NCI-H1048 (cell line): ENCODE results near the gene FOXP1.

Experiments
- DNase-seq: peaks from one replicate; lab custom pipeline; 2025; lab: John Stamatoyannopoulos, UW

FOXP1 gene

GRCh38 chr3:71238355-71238757 is 345.2 kb downstream of the FOXP1 start:
- DNase-seq = no peak

- no peak for DNase-seq
Measured at GRCh38 chr3:71237672-71238071, 345.9 kb downstream of the FOXP1 start.

- DNase-seq = no peak
Measured at GRCh38 chr3:71235846-71236245, 347.7 kb downstream of the FOXP1 start.

GRCh38 chr3:71232895-71233294 is 350.6 kb downstream of the FOXP1 start:
- no peak for DNase-seq

GRCh38 chr3:71232175-71232679 is 351.3 kb downstream of the FOXP1 start:
- DNase-seq = no peak

- no peak for DNase-seq
Measured at GRCh38 chr3:71231680-71232079, 351.8 kb downstream of the FOXP1 start.

- no peak for DNase-seq
Measured at GRCh38 chr3:71229905-71230657, 353.4 kb downstream of the FOXP1 start.

- DNase-seq = no peak
Measured at GRCh38 chr3:71228156-71228866, 355.2 kb downstream of the FOXP1 start.

- DNase-seq = no peak
Measured at GRCh38 chr3:71227270-71227661, 356.3 kb downstream of the FOXP1 start.

- DNase-seq = no peak
Measured at GRCh38 chr3:71226565-71227269, 356.8 kb downstream of the FOXP1 start.

GRCh38 chr3:71225951-71226564 is 357.5 kb downstream of the FOXP1 start:
- no peak for DNase-seq

- DNase-seq = no peak
Measured at GRCh38 chr3:71225002-71225684, 358.4 kb downstream of the FOXP1 start.

- no peak for DNase-seq
Measured at GRCh38 chr3:71219744-71220638, 363.5 kb downstream of the FOXP1 start.

GRCh38 chr3:71218508-71218907 is 365.0 kb downstream of the FOXP1 start:
- DNase-seq = no peak

- no peak for DNase-seq
Measured at GRCh38 chr3:71217640-71218222, 365.8 kb downstream of the FOXP1 start.

- DNase-seq = no peak
Measured at GRCh38 chr3:71215351-71215750, 368.2 kb downstream of the FOXP1 start.

GRCh38 chr3:71214797-71215196 is 368.7 kb downstream of the FOXP1 start:
- no peak for DNase-seq

- DNase-seq = no peak
Measured at GRCh38 chr3:71214016-71214415, 369.5 kb downstream of the FOXP1 start.

GRCh38 chr3:71211083-71211482 is 372.4 kb downstream of the FOXP1 start:
- no peak for DNase-seq
